Panc1 (cell line): ENCODE measurements around the gene N4BP2L1. TPM values are rescaled to one million over a fixed set of nuclear protein-coding genes. Genes with fewer than 3 reads are reported as not detected.

Experiments
- ATAC-seq: fragments of 200-7000 bp; cut with Tn5 transposase; 2 replicates; pipeline ENCODE4 v1.9.1; 2020; ENCODE audit warnings: mild to moderate bottlenecking, moderate library complexity
- BruUV-seq: library from RNA; stranded (reverse); fragments of 400-500 nt; replicated peaks from 2 replicates; lab custom pipeline; 2021; lab: Mats Ljungman, UMichigan
- CTCF ChIA-PET: fragments of 300-600 bp; sonication (Branson Sonifier 250); formaldehyde crosslinking; loops from one replicate; lab custom pipeline; 2022; ENCODE audit warnings: antibody characterized with exemption; lab: Charles Lee
- POLR2A ChIA-PET: fragments of 300-600 bp; sonication (Branson Sonifier 250); formaldehyde crosslinking; loops from one replicate; lab custom pipeline; 2022; ENCODE audit warnings: antibody characterized with exemption; lab: Charles Lee
- DNase-seq: peaks from one replicate; pipeline ENCODE4 v3.0.0-alpha.2; 2010; ENCODE audit warnings: low read depth, low spot score
- H3K27ac ChIP-seq: 2 replicates; pipeline ENCODE4 v1.5.1; 2011; ENCODE audit warnings: mild to moderate bottlenecking, low read length, inconsistent platforms
- H3K27me3 ChIP-seq: fragments of 200-500 bp; sonication (Bioruptor generic); 2 replicates; pipeline ENCODE4 v1.6.0; 2014; ENCODE audit warnings: low read length, inconsistent platforms; ENCODE audit not compliant: control insufficient read depth, insufficient read depth
- H3K36me3 ChIP-seq: fragments of 200-500 bp; sonication (Bioruptor generic); 2 replicates; pipeline ENCODE4 v1.5.1; 2014; ENCODE audit warnings: inconsistent platforms, mild to moderate bottlenecking, low read length, moderate library complexity; ENCODE audit not compliant: control insufficient read depth, insufficient read depth
- H3K4me1 ChIP-seq: 2 replicates; pipeline ENCODE4 v1.5.1; 2011; ENCODE audit warnings: inconsistent platforms, mild to moderate bottlenecking, low read length, moderate library complexity; ENCODE audit not compliant: control insufficient read depth, insufficient read depth
- H3K4me3 ChIP-seq, 2 experiments: 2 replicates each; pipeline ENCODE4 v1.5.1; 2011 to 2012; ENCODE audit warnings: low read depth in 2 of 2, low read length in 2 of 2, mild to moderate bottlenecking in 2 of 2, inconsistent platforms in 1 of 2, moderate library complexity in 1 of 2
- H3K9me3 ChIP-seq: fragments of 200-500 bp; sonication (Bioruptor generic); 2 replicates; pipeline ENCODE4 v1.5.1; 2014; ENCODE audit warnings: low read depth, mild to moderate bottlenecking, inconsistent platforms, low read length, moderate library complexity; ENCODE audit not compliant: control insufficient read depth, insufficient read depth
- POLR2AphosphoS5 ChIP-seq: IDR thresholded peaks from 2 replicates; pipeline ENCODE4 v1.6.1; 2012; ENCODE audit warnings: mild to moderate bottlenecking, low read depth, low read length, moderate library complexity
- SIN3A ChIP-seq: IDR thresholded peaks from 2 replicates; pipeline ENCODE4 v1.6.1; 2012; ENCODE audit warnings: low read depth, mild to moderate bottlenecking, low read length, moderate library complexity, borderline replicate concordance; ENCODE audit not compliant: insufficient read depth
- TCF7L2 ChIP-seq: IDR thresholded peaks from 2 replicates; pipeline ENCODE4 v1.6.1; 2011; ENCODE audit warnings: mild to moderate bottlenecking, low read depth, low read length, inconsistent platforms
- in situ Hi-C: cut with HindIII; loops from 2 replicates; pipeline ENCODE4 v1.10.0; 2016; ENCODE audit warnings: low sequenced_read_pairs, low pct_unique_long_range_greater_than_20kb
- intact Hi-C: fragments of 100-400 bp; cut with micrococcal nuclease; formaldehyde crosslinking; loops from one replicate; pipeline ENCODE4 v1.10.0; 2022; ENCODE audit not compliant: unreplicated experiment
- total RNA-seq: library from RNA; stranded (reverse); gene quantifications from one replicate; pipeline ENCODE4 v1.2.1, GENCODE V29; 2021; ENCODE audit not compliant: unreplicated experiment
- TF ChIP-seq, protein P1 (sequence below), 2 experiments: IDR thresholded peaks; 2 replicates each; pipeline ENCODE4 v1.6.1; 2011 to 2012; ENCODE audit warnings: low read depth in 2 of 2, control low read depth in 1 of 2, low read length in 1 of 2, mild to moderate bottlenecking in 1 of 2, moderate library complexity in 1 of 2; ENCODE audit not compliant: insufficient read depth in 1 of 2
- TF ChIP-seq, protein P2 (sequence below): fragments of 450-650 bp; IDR thresholded peaks from 2 replicates; pipeline ENCODE4 v1.5.1; 2017; ENCODE audit warnings: mild to moderate bottlenecking

Gene N4BP2L1
- total RNA-seq, 1 experiment from 2014 or later: 1.8 TPM

DNA sequence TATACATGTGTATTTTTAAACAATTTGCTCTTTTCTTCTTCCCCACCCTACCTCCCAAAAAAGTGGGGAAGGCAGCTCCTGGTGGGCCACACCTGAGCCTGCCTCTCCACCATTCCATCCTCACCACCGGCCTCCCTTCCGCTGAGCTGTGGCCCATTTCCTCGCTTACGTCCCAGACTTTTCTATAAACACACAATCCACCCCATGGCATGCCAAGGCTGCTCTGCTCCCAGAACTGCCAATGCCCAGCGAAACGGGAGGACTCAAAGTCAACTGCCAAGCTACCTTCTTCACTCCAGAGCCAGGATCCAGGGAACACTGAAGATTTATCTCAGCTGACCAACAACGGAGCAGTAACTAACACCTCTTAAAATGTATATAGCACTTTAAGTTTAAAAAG lies 2.8 kb downstream of the N4BP2L1 start:
- DNase-seq (no peak), ATAC-seq (no peak)
- no peaks in the 10 kb centered on the region for H3K27me3 ChIP-seq
- H3K27ac ChIP-seq: no peak overlapping the region
- no TSS peak for BruUV-seq
- H3K4me3 ChIP-seq: no peak overlapping the region
- intact Hi-C loops (no loop called here), in situ Hi-C loops (no loop called here)
- no peaks in the 10 kb centered on the region for H3K36me3 ChIP-seq
- peaks cover 6% of the 10 kb centered on the region for H3K4me1 ChIP-seq
- ChIA-PET POLR2A (no interaction called here), CTCF (no interaction called here)
- H3K9me3 ChIP-seq: no peaks in the 10 kb centered on the region
- TF ChIP-seq, protein P1, sequence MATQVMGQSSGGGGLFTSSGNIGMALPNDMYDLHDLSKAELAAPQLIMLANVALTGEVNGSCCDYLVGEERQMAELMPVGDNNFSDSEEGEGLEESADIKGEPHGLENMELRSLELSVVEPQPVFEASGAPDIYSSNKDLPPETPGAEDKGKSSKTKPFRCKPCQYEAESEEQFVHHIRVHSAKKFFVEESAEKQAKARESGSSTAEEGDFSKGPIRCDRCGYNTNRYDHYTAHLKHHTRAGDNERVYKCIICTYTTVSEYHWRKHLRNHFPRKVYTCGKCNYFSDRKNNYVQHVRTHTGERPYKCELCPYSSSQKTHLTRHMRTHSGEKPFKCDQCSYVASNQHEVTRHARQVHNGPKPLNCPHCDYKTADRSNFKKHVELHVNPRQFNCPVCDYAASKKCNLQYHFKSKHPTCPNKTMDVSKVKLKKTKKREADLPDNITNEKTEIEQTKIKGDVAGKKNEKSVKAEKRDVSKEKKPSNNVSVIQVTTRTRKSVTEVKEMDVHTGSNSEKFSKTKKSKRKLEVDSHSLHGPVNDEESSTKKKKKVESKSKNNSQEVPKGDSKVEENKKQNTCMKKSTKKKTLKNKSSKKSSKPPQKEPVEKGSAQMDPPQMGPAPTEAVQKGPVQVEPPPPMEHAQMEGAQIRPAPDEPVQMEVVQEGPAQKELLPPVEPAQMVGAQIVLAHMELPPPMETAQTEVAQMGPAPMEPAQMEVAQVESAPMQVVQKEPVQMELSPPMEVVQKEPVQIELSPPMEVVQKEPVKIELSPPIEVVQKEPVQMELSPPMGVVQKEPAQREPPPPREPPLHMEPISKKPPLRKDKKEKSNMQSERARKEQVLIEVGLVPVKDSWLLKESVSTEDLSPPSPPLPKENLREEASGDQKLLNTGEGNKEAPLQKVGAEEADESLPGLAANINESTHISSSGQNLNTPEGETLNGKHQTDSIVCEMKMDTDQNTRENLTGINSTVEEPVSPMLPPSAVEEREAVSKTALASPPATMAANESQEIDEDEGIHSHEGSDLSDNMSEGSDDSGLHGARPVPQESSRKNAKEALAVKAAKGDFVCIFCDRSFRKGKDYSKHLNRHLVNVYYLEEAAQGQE (IDR thresholded peaks at IDR 0.05; ENCODE audit: insufficient read depth in 1 of 2, low read depth in 2 of 2, low read length in 1 of 2): no peak
- TF ChIP-seq, protein P2, sequence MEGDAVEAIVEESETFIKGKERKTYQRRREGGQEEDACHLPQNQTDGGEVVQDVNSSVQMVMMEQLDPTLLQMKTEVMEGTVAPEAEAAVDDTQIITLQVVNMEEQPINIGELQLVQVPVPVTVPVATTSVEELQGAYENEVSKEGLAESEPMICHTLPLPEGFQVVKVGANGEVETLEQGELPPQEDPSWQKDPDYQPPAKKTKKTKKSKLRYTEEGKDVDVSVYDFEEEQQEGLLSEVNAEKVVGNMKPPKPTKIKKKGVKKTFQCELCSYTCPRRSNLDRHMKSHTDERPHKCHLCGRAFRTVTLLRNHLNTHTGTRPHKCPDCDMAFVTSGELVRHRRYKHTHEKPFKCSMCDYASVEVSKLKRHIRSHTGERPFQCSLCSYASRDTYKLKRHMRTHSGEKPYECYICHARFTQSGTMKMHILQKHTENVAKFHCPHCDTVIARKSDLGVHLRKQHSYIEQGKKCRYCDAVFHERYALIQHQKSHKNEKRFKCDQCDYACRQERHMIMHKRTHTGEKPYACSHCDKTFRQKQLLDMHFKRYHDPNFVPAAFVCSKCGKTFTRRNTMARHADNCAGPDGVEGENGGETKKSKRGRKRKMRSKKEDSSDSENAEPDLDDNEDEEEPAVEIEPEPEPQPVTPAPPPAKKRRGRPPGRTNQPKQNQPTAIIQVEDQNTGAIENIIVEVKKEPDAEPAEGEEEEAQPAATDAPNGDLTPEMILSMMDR: no peak
- TF ChIP-seq POLR2AphosphoS5 (no peak), SIN3A (no peak), TCF7L2 (no peak)

DNA sequence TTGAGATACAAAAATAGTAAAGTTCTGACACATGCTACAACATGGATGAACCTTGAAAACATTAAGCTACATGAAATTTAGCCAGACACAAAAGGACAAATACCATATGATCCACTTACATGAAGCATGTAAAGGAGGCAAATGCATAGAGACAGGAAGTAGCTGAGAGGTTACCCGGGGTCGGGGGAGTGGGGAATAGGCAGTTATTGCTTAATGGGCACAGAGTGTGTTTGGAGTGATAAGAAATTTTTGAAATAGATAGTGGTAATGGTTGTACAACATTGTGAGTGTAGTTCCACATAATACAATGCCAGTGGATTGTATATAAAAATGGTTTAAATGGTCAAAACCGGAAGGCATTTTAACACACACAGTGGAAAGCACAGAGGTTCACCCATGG lies 4.3 kb downstream of the N4BP2L1 start:
- ATAC-seq: no peak
- in situ Hi-C loops (no loop called here), intact Hi-C loops (no loop called here)
- H3K9me3 ChIP-seq: no peaks in the 10 kb centered on the region
- ChIA-PET POLR2A (no interaction called here), CTCF (no interaction called here)
- no peak overlapping the region for H3K4me3 ChIP-seq
- TF ChIP-seq, protein P2: no peak
- TF ChIP-seq, protein P1 (IDR thresholded peaks at IDR 0.05; ENCODE audit: insufficient read depth in 1 of 2, low read depth in 2 of 2, low read length in 1 of 2): no peak
- TF ChIP-seq SIN3A (no peak), POLR2AphosphoS5 (no peak), TCF7L2 (no peak)
- no peak for DNase-seq
- H3K4me1 ChIP-seq: peaks cover 6% of the 10 kb centered on the region
- H3K27me3 ChIP-seq: no peaks in the 10 kb centered on the region
- H3K36me3 ChIP-seq: no peaks in the 10 kb centered on the region
- no TSS peak for BruUV-seq
- H3K27ac ChIP-seq: no peak overlapping the region
